Caco-2 (cell line): ENCODE results near the gene PSME1. TPM values are rescaled to one million over a fixed set of nuclear protein-coding genes. Genes with fewer than 3 reads are reported as not detected.
A peak's percentile ranks its signal among the peaks of the same experiment; 100 is the strongest.

Source experiments
- BruUV-seq: library from RNA; stranded (reverse); fragments of 400-500 nt; replicated peaks from 2 replicates; lab custom pipeline; 2021; lab: Mats Ljungman, UMichigan
- CTCF ChIA-PET: fragments of 300-600 bp; sonication (Branson Sonifier 250); formaldehyde crosslinking; loops from one replicate; lab custom pipeline; 2022; ENCODE audit warnings: antibody characterized with exemption; lab: Charles Lee
- POLR2A ChIA-PET: fragments of 300-600 bp; sonication (Branson Sonifier 250); formaldehyde crosslinking; loops from one replicate; lab custom pipeline; 2022; ENCODE audit warnings: antibody characterized with exemption; lab: Charles Lee
- DNase-seq, 2 experiments: peaks; one replicate each; pipeline versions ENCODE4 v3.0.0 to v3.0.0-alpha.2; 2020 to 2022
- H3K27me3 ChIP-seq: replicated peaks from 2 replicates; pipeline ENCODE4 v1.6.0; 2011; ENCODE audit warnings: low read length; ENCODE audit not compliant: control insufficient read depth, insufficient read depth
- H3K36me3 ChIP-seq: 2 replicates; pipeline ENCODE4 v1.5.1; 2011; ENCODE audit warnings: low read length; ENCODE audit not compliant: control insufficient read depth, insufficient read depth
- H3K4me1 ChIP-seq: fragments of 250-450 bp; sonication (Bioruptor Pico); 2 replicates; pipeline ENCODE4 v1.5.1; 2020; ENCODE audit warnings: mild to moderate bottlenecking
- H3K4me3 ChIP-seq: 2 replicates; pipeline ENCODE4 v1.5.1; 2011; ENCODE audit warnings: low read depth, mild to moderate bottlenecking, control low read depth, low read length
- H3K9me3 ChIP-seq: fragments of 250-450 bp; sonication (Bioruptor Pico); 2 replicates; pipeline ENCODE4 v1.5.1; 2020; ENCODE audit warnings: mild to moderate bottlenecking, moderate library complexity
- H3K27ac Mint-ChIP-seq: one replicate; pipeline ENCODE4 v1.8.0; 2022; ENCODE audit warnings: mixed read lengths; ENCODE audit not compliant: unreplicated experiment
- H3K27me3 Mint-ChIP-seq: one replicate; pipeline ENCODE4 v1.8.0; 2022; ENCODE audit warnings: mixed read lengths; ENCODE audit not compliant: insufficient read depth, unreplicated experiment
- H3K36me3 Mint-ChIP-seq: one replicate; pipeline ENCODE4 v1.8.0; 2022; ENCODE audit warnings: mild to moderate bottlenecking, mixed read lengths; ENCODE audit not compliant: insufficient read depth, unreplicated experiment
- H3K4me1 Mint-ChIP-seq: one replicate; pipeline ENCODE4 v1.8.0; 2022; ENCODE audit warnings: low read depth, mixed read lengths; ENCODE audit not compliant: unreplicated experiment
- H3K4me3 Mint-ChIP-seq: one replicate; pipeline ENCODE4 v1.8.0; 2022; ENCODE audit warnings: mild to moderate bottlenecking, moderate library complexity, mixed read lengths; ENCODE audit not compliant: unreplicated experiment
- H3K9me3 Mint-ChIP-seq: one replicate; pipeline ENCODE4 v1.8.0; 2022; ENCODE audit warnings: mixed read lengths; ENCODE audit not compliant: unreplicated experiment
- intact Hi-C: fragments of 100-400 bp; cut with micrococcal nuclease; formaldehyde crosslinking; loops from one replicate; pipeline ENCODE4 v1.10.0; 2022; ENCODE audit not compliant: unreplicated experiment
- total RNA-seq: library from RNA; stranded (reverse); gene quantifications from 2 replicates; pipeline ENCODE4 v1.2.3, GENCODE V29; 2022
- TF ChIP-seq, protein P1 (sequence below), 2 experiments: fragments of 200-600 bp in 1 of 2; IDR thresholded peaks; 1 replicate in 1 of 2; 2 replicates in 1 of 2; pipeline versions ENCODE4 v1.5.1 to v1.8.0; 2011 to 2022; ENCODE audit warnings: antibody characterized with exemption in 1 of 2, control low read depth in 1 of 2, inconsistent platforms in 1 of 2, low read depth in 1 of 2, low read length in 1 of 2, mild to moderate bottlenecking in 1 of 2, moderate library complexity in 1 of 2; ENCODE audit not compliant: insufficient read depth in 1 of 2, severe bottlenecking in 1 of 2, unreplicated experiment in 1 of 2

Gene PSME1
- total RNA-seq, 1 experiment from 2014 or later = 141 TPM

DNA sequence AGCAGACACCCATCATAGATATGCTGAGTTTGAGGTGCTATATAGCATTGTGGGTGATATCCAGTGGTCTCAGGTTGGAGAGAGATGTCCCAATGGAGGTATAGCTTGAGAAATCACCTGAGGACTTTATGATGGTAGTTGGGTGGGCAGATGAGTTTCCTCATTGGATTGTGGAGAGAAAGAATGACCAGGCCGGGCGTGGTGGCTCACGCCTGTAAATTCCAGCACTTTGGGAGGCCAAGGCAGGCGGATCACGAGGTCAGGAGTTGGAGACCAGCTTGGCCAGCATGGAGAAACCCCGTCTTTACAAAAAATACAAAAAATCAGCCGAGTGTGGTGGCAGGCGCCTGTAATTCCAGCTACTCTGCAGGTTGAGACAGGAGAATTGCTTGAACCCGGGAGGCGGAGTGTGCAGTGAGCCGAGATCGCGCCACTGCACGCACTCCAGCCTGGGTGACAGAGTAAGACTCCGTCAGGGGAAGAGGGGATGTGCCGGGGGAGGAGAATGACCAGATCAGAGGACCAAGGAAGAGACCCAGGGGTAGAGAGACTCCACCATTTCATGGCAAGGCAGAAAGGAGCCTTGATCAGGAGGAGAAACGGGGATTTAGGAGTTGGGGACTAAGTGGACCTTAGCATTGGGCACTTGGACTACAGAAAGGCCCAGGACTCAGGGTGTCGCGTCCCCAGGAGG is 42.6 kb upstream of the PSME1 start:
- Histone ChIP-seq H3K36me3 (peaks cover 3% of the 10 kb centered on the region), H3K4me3 (peak overlapping the region; percentile 60; the same call in 1 of the 2 replicates), H3K9me3 (no peaks in the 10 kb centered on the region), H3K4me1 (peaks cover 21% of the 10 kb centered on the region), H3K27me3 (no peaks in the 10 kb centered on the region)
- BruUV-seq = TSS peak; percentile 80
- H3K27ac Mint-ChIP-seq = peak overlapping the region; percentile 99
- no peak for DNase-seq
- H3K4me3 Mint-ChIP-seq = peak overlapping the region; percentile 97
- H3K27me3 Mint-ChIP-seq = no peaks in the 10 kb centered on the region
- intact Hi-C loops = no loop called here
- peaks cover 45% of the 10 kb centered on the region for H3K36me3 Mint-ChIP-seq
- peaks cover 24% of the 10 kb centered on the region for H3K4me1 Mint-ChIP-seq
- POLR2A ChIA-PET = interaction anchor here (0.6 to 3.2 kb wide), 16 partner anchors 12 to 442 kb away, joined by 3 to 72 read pairs (median 10); partner anchors contain the start of genes DCAF11, EMC9, IPO4 and IRF9
- TF ChIP-seq, protein P1, sequence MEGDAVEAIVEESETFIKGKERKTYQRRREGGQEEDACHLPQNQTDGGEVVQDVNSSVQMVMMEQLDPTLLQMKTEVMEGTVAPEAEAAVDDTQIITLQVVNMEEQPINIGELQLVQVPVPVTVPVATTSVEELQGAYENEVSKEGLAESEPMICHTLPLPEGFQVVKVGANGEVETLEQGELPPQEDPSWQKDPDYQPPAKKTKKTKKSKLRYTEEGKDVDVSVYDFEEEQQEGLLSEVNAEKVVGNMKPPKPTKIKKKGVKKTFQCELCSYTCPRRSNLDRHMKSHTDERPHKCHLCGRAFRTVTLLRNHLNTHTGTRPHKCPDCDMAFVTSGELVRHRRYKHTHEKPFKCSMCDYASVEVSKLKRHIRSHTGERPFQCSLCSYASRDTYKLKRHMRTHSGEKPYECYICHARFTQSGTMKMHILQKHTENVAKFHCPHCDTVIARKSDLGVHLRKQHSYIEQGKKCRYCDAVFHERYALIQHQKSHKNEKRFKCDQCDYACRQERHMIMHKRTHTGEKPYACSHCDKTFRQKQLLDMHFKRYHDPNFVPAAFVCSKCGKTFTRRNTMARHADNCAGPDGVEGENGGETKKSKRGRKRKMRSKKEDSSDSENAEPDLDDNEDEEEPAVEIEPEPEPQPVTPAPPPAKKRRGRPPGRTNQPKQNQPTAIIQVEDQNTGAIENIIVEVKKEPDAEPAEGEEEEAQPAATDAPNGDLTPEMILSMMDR (IDR thresholded peaks at IDR 0.05; ENCODE audit: insufficient read depth in 1 of 2, low read depth in 1 of 2, low read length in 1 of 2, severe bottlenecking in 1 of 2, unreplicated experiment in 1 of 2) = no peak
- H3K9me3 Mint-ChIP-seq = no peaks in the 10 kb centered on the region
- CTCF ChIA-PET = interaction anchor here (0.6 to 6.4 kb wide), 14 partner anchors 12 to 1016 kb away, joined by 3 to 129 read pairs (median 8); partner anchors contain the start of genes DCAF11, EMC9, IRF9 and NRL

GRCh38 chr14:24093901-24094840 is 41.8 kb upstream of the PSME1 start, which contains the start of gene PCK2:
TSS of gene PCK2 (plus strand) at chr14:24094311. CDS start at chr14:24094406, 95 bp downstream.
- peaks cover 21% of the 10 kb centered on the region for H3K4me1 ChIP-seq
- BruUV-seq = TSS peak; percentile 62
- Mint-ChIP-seq H3K36me3 (peaks cover 51% of the 10 kb centered on the region), H3K27me3 (no peaks in the 10 kb centered on the region), H3K27ac (peak within 1 kb of the TSS; percentile 99), H3K9me3 (no peaks in the 10 kb centered on the region), H3K4me1 (peaks cover 24% of the 10 kb centered on the region), H3K4me3 (peak within 1 kb of the TSS; percentile 97)
- H3K9me3 ChIP-seq = no peaks in the 10 kb centered on the region
- intact Hi-C loops = loop anchor here (1.0 kb wide), 1 partner anchor 20 kb away; the partner anchor contains the start of genes DCAF11 and NRL
- peaks cover 3% of the 10 kb centered on the region for H3K36me3 ChIP-seq
- CTCF ChIA-PET = interaction anchor here (0.6 to 6.4 kb wide), 13 partner anchors 12 to 1017 kb away, joined by 3 to 129 read pairs (median 8); partner anchors contain the start of genes DCAF11, EMC9, IRF9 and NRL
- peak within 1 kb of the TSS; percentile 60 for H3K4me3 ChIP-seq
- TF ChIP-seq, protein P1 (IDR thresholded peaks at IDR 0.05; ENCODE audit: insufficient read depth in 1 of 2, low read depth in 1 of 2, low read length in 1 of 2, severe bottlenecking in 1 of 2, unreplicated experiment in 1 of 2) = no peak
- POLR2A ChIA-PET = interaction anchor here (0.6 to 3.2 kb wide), 18 partner anchors 11 to 442 kb away, joined by 3 to 72 read pairs (median 8); partner anchors contain the start of genes CARMIL3, DCAF11, EMC9 and IPO4
- DNase-seq = peak; percentile 98
- no peaks in the 10 kb centered on the region for H3K27me3 ChIP-seq
